Liver (tissue), 3 donors: ENCODE measurements around the gene PSMD1.

Experiments
- EGR1 ChIP-seq, 2 donors: IDR thresholded peaks; 2 replicates each; pipeline ENCODE4 v1.6.1; 2016 to 2018; ENCODE audit warnings: antibody characterized with exemption in 2 of 2, low read depth in 2 of 2
- JUND ChIP-seq, 2 donors: IDR thresholded peaks; 2 replicates each; pipeline ENCODE4 v1.6.1; 2016; ENCODE audit warnings: antibody characterized with exemption in 2 of 2
- SP1 ChIP-seq: IDR thresholded peaks from 2 replicates; pipeline ENCODE4 v1.6.1; 2018; ENCODE audit warnings: antibody characterized with exemption, mild to moderate bottlenecking
- YY1 ChIP-seq: IDR thresholded peaks from 2 replicates; pipeline ENCODE4 v1.6.1; 2016; ENCODE audit warnings: antibody characterized with exemption, mild to moderate bottlenecking
- TF ChIP-seq, protein P1 (sequence below): IDR thresholded peaks from 2 replicates; pipeline ENCODE4 v1.6.1; 2016; ENCODE audit warnings: antibody characterized with exemption
- TF ChIP-seq, protein P2 (sequence below): fragments of 150-350 bp; IDR thresholded peaks from 2 replicates; pipeline ENCODE4 v1.5.1; 2017; ENCODE audit warnings: improper control_type of control experiment, low read depth, low read length; ENCODE audit not compliant: missing input control
- TF ChIP-seq, protein P3 (sequence below): IDR thresholded peaks from 2 replicates; pipeline ENCODE4 v1.6.1; 2016; ENCODE audit warnings: antibody characterized with exemption, mild to moderate bottlenecking
- TF ChIP-seq, protein P4 (sequence below): IDR thresholded peaks from 2 replicates; pipeline ENCODE4 v1.6.1; 2016; ENCODE audit warnings: antibody characterized with exemption
- donor health status: healthy.
- donor health status: healthy.

DNA sequence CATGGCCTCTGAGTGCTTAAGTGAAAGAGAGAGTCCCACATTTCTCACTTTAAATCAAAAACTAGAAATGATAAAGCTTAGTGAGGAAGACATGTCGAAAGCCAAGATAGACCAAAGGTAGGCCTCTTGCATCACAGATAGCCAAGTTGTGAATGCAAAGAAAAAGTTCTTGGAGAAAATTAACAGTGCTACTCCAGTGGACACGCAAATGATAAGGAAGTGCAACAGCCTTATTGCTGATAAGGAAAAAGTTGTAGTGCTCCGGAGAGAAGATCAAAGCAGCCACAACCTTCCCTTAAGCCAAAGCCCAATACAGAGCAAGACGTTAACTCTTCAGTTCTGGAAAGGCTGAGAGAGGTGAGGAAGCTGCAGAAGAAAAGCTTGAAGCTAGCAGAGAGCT lies 32.1 kb downstream of the PSMD1 start:
- TF ChIP-seq, protein P1, sequence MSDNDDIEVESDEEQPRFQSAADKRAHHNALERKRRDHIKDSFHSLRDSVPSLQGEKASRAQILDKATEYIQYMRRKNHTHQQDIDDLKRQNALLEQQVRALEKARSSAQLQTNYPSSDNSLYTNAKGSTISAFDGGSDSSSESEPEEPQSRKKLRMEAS = no peak
- TF ChIP-seq, protein P2, sequence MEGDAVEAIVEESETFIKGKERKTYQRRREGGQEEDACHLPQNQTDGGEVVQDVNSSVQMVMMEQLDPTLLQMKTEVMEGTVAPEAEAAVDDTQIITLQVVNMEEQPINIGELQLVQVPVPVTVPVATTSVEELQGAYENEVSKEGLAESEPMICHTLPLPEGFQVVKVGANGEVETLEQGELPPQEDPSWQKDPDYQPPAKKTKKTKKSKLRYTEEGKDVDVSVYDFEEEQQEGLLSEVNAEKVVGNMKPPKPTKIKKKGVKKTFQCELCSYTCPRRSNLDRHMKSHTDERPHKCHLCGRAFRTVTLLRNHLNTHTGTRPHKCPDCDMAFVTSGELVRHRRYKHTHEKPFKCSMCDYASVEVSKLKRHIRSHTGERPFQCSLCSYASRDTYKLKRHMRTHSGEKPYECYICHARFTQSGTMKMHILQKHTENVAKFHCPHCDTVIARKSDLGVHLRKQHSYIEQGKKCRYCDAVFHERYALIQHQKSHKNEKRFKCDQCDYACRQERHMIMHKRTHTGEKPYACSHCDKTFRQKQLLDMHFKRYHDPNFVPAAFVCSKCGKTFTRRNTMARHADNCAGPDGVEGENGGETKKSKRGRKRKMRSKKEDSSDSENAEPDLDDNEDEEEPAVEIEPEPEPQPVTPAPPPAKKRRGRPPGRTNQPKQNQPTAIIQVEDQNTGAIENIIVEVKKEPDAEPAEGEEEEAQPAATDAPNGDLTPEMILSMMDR = no peak
- TF ChIP-seq YY1 = no peak
- TF ChIP-seq, protein P3, sequence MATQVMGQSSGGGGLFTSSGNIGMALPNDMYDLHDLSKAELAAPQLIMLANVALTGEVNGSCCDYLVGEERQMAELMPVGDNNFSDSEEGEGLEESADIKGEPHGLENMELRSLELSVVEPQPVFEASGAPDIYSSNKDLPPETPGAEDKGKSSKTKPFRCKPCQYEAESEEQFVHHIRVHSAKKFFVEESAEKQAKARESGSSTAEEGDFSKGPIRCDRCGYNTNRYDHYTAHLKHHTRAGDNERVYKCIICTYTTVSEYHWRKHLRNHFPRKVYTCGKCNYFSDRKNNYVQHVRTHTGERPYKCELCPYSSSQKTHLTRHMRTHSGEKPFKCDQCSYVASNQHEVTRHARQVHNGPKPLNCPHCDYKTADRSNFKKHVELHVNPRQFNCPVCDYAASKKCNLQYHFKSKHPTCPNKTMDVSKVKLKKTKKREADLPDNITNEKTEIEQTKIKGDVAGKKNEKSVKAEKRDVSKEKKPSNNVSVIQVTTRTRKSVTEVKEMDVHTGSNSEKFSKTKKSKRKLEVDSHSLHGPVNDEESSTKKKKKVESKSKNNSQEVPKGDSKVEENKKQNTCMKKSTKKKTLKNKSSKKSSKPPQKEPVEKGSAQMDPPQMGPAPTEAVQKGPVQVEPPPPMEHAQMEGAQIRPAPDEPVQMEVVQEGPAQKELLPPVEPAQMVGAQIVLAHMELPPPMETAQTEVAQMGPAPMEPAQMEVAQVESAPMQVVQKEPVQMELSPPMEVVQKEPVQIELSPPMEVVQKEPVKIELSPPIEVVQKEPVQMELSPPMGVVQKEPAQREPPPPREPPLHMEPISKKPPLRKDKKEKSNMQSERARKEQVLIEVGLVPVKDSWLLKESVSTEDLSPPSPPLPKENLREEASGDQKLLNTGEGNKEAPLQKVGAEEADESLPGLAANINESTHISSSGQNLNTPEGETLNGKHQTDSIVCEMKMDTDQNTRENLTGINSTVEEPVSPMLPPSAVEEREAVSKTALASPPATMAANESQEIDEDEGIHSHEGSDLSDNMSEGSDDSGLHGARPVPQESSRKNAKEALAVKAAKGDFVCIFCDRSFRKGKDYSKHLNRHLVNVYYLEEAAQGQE = no peak
- TF ChIP-seq JUND (IDR thresholded peaks at IDR 0.05) = no peak
- TF ChIP-seq, protein P4, sequence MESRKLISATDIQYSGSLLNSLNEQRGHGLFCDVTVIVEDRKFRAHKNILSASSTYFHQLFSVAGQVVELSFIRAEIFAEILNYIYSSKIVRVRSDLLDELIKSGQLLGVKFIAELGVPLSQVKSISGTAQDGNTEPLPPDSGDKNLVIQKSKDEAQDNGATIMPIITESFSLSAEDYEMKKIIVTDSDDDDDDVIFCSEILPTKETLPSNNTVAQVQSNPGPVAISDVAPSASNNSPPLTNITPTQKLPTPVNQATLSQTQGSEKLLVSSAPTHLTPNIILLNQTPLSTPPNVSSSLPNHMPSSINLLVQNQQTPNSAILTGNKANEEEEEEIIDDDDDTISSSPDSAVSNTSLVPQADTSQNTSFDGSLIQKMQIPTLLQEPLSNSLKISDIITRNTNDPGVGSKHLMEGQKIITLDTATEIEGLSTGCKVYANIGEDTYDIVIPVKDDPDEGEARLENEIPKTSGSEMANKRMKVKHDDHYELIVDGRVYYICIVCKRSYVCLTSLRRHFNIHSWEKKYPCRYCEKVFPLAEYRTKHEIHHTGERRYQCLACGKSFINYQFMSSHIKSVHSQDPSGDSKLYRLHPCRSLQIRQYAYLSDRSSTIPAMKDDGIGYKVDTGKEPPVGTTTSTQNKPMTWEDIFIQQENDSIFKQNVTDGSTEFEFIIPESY = no peak
- TF ChIP-seq SP1 = no peak
- TF ChIP-seq EGR1 (IDR thresholded peaks at IDR 0.05; ENCODE audit: low read depth in 2 of 2) = no peak
